ENCODE data around the gene RBMS1.

GRCh38 chr2:160372585-160372984, 121.0 kb downstream of the RBMS1 start:
- TF ChIP-seq, protein P1, sequence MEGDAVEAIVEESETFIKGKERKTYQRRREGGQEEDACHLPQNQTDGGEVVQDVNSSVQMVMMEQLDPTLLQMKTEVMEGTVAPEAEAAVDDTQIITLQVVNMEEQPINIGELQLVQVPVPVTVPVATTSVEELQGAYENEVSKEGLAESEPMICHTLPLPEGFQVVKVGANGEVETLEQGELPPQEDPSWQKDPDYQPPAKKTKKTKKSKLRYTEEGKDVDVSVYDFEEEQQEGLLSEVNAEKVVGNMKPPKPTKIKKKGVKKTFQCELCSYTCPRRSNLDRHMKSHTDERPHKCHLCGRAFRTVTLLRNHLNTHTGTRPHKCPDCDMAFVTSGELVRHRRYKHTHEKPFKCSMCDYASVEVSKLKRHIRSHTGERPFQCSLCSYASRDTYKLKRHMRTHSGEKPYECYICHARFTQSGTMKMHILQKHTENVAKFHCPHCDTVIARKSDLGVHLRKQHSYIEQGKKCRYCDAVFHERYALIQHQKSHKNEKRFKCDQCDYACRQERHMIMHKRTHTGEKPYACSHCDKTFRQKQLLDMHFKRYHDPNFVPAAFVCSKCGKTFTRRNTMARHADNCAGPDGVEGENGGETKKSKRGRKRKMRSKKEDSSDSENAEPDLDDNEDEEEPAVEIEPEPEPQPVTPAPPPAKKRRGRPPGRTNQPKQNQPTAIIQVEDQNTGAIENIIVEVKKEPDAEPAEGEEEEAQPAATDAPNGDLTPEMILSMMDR (conservative IDR thresholded peaks at IDR 0.05 in 1 of 2, IDR thresholded peaks at IDR 0.05 in 1 of 2; ENCODE audit: extremely low read depth in 1 of 2, insufficient read depth in 1 of 2, low read depth in 1 of 2, low read length in 2 of 2) = no peak
- no peak for TF ChIP-seq EZH2 (IDR thresholded peaks at IDR 0.05; ENCODE audit: borderline replicate concordance, low read length)
